GM18498 (cell line): Measurements from ENCODE around the gene OR3A2.
"Not testable (repeated sequence)": the region's sequence is repeated elsewhere in the genome, so short reads cannot be mapped to it uniquely, and the experiment has no call there.

Experiments used
- ATAC-seq: cut with Tn5 transposase; IDR thresholded peaks from one replicate; pipeline ENCODE4 v1.9.1; 2021; ENCODE audit warnings: mild to moderate bottlenecking, moderate library complexity; ENCODE audit not compliant: unreplicated experiment

Gene OR3A2

GRCh38 chr17:3385869-3386816 lies at the start of gene OR3A2:
TSS of gene OR3A2 (minus strand) at chr17:3386308.
- ATAC-seq = no peak

DNA sequence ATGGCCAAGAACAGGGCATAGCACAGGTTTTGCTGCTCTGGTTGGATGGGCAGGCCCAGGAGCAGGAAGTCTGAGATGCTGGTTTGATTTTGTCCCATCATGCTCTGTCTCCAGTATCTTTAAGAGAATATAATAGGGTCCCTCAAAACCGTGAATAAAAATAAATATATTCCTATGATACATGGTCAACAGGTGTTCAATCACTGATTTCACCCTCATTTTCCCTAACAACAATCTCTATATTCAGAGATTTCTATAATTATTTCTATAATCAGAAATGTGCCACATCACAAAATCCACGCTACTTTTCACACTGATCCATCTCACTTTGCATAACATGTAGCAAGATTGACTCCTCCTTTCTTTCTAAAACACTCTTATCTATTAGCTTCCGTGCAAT lies 47.6 kb upstream of the OR3A2 start, which contains the start of gene OR1E2:
TSS of gene OR1E2 (minus strand) at position 101 of the 400 bp plus-strand sequence. CDS start at position 101, 0 bp downstream.
- no peak for ATAC-seq

DNA sequence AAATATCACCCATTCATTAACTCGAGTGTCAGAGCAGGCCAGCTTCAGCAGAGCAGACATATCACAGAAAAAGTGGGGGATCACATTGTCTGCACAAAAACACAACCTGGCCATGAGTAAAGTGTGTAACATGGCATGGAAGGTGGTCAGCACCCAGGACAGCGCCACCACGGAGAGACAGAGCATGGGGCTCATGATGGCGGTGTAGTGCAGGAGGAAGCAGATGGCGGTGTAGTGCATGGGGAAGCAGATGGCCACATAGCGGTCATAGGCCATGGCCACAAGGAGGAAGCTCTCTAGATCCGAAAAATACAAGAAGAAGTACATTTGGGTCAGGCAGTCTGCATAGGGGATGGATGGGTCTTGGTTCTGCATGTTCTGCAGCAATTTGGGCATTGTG lies 47.1 kb upstream of the OR3A2 start:
- ATAC-seq = not testable (repeated sequence)

DNA sequence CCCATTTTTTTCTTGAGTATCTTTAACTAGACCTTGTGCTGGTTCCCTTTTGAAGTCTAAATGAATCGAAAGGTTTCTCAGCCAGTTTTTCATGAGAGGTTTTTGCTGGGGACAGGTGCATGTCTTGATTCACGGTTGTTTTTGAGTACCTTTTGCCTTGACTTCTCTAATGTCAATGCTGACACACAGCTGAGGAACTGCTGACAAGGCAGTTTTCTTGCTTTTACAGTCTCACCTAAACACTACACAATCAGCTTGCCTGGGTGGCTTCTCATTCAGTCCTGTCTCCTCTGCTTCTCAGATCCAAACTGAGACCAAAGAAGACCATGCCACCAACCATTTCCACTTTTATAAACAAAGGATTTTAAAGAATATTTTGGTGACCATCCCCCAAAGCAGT lies 32.1 kb upstream of the OR3A2 start:
- no peak for ATAC-seq

GRCh38 chr17:3415610-3416009 lies 29.5 kb upstream of the OR3A2 start:
- ATAC-seq = no peak

GRCh38 chr17:3412216-3412615 lies 26.1 kb upstream of the OR3A2 start:
- not testable (repeated sequence) for ATAC-seq

DNA sequence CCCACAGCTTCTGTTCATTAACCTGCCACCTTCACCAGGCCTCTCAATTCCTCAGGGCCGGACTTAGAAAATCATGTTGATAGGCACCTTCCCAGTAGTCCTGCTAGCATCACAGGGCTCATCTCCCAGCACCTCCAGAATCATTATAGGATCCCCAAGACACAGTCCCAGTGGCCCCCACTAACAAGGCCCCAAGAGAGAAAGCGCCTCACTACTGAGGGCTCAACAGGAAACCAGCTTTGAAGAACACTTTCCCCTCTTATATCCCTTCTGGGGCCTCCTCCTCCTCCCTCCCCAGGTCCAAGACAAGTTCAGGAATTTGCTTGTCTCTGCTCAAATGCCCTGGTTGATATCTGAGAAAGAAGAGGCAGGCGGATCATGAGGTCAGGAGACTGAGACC lies 25.0 kb upstream of the OR3A2 start, which contains the start of gene OR3A3:
TSS of gene OR3A3 (plus strand) at position 301 of the 400 bp plus-strand sequence.
- ATAC-seq = no peak

DNA sequence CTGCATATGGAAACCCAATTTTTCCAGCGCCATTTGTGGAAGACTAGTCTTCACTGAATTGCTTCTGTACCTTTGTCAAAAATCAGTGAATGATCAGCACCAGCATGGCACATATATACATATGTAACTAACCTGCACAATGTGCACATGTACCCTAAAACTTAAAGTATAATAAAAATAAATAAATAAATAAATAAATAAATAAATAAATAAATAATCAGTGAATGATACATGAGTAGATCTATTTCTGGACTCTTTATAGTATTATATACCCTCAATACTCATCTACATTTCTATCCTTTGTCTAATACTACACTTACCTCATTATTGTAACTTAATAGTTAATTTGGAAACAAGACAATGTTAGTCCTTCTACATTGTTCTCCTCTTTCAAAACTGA lies 17.7 kb upstream of the OR3A2 start:
- not testable (repeated sequence) for ATAC-seq

DNA sequence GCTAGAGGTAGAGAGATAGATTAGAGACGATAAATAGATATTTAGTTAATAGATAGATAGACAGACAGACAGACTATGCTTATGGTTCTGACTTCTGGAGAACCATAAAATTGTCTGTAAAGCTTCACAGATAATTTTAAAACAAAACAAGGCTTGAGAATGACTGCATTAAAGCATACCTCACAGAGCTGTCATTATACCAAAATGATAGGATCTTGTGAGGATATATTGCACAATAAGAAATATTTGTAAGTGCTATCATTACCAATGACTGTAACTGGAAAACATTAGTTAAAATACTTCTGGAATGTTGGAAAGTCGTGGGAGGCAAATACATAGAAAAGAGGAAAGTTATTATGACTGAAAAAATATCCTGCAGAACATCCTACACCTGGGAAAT lies 15.7 kb upstream of the OR3A2 start:
- no peak for ATAC-seq

DNA sequence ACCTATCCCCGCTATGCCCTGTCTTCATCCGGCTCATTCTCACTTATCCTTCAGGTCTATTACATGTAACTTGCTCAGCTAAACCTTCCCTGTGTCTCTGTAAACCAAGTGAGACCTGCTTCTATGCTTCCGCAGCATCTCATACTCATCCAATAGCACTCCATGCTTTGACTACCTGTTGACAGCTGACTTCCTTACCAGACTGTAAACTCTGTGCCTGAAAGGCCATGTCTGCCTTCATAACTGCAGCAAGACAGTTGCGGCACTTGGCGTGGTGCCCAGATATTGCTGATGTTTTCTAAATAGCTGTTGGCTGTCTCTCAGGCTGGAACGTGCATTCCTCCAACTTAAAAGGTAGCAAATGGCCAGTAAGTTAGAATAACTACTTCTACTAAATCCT lies 13.9 kb upstream of the OR3A2 start:
- no peak for ATAC-seq

- ATAC-seq = no peak
Measured at GRCh38 chr17:3398310-3398709, 12.2 kb upstream of the OR3A2 start, which contains the start of gene OR1E1. TSS of gene OR1E1 (minus strand) at chr17:3398410. CDS start at chr17:3398410, 0 bp downstream.

- not testable (repeated sequence) for ATAC-seq
Measured at GRCh38 chr17:3397801-3398200, 11.7 kb upstream of the OR3A2 start.

DNA sequence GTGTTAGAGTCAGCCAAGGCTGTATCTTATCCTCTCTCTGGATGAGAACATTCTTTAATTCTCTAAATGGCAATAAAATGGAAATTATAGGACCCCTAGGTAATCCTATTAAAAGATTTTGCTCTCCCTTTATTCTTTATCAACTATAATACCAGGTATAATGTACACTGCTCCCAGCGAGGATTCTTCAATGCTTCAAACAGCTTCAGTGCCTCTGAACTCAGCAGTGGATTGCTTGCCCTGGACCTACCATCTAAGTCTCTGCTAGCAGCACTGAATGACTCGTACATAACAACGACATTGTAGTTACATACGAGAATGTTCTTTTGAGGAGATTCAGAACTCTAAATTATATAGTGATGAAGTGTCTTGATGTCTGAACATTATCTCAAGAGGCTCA lies 3.7 kb upstream of the OR3A2 start:
- no peak for ATAC-seq

DNA sequence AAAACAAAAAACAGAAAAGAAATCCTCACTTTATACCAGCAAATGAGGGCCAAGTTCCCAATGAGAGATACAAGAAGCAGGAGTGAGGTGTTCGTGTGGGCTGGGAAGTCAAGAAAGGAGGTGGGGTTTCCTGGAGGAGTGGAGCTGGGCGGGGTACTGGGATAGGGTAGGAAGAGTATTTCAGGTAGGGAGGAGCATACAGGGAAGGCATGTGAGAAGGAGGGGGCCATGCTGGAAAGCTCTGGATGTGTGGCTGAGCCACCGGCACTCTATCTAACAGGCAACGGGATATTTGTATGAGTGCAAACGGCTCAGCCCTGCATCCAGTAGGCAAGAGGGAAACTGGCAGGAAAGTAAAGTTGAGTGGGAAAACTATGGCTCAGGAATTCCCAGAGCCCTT lies 4.2 kb downstream of the OR3A2 start:
- no peak for ATAC-seq

DNA sequence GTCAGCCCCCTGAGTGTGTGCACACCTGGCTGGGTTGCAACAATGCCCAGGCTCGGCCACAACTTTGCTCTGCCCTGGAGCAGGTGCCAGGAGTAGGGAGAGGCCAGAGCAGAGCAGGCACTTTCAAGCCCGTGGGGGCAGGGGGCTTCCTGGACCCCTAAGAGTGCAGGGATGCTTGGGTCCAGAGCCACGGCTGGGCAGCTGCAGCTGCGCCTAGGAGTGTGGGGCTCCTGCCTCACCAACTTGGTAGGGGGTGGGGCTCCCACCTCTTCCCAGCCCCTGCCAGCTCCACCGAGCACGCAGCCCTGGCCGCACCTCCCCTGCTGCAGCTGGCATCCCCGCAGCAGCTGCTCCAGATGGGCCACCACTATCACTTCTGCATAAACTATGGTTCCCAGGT lies 7.8 kb downstream of the OR3A2 start:
- no peak for ATAC-seq

DNA sequence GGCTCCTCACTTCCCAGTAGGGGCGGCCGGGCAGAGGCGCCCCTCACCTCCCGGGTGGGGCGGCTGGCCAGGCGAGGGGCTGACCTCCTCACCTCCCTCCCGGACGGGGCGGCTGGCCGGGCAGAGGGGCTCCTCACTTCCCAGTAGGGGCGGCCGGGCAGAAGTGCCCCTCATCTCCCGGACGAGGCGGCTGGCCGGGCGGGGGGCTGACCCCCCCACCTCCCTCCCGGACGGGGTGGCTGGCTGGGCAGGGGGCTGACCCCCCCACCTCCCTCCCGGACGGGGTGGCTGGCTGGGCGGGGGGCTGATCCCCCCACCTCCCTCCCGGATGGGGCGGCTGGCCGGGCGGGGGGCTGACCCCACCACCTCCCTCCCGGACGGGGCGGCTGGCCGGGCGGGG lies 14.9 kb downstream of the OR3A2 start:
- ATAC-seq = not testable (repeated sequence)

GRCh38 chr17:3342782-3343181 lies 43.3 kb downstream of the OR3A2 start:
- ATAC-seq = not testable (repeated sequence)

DNA sequence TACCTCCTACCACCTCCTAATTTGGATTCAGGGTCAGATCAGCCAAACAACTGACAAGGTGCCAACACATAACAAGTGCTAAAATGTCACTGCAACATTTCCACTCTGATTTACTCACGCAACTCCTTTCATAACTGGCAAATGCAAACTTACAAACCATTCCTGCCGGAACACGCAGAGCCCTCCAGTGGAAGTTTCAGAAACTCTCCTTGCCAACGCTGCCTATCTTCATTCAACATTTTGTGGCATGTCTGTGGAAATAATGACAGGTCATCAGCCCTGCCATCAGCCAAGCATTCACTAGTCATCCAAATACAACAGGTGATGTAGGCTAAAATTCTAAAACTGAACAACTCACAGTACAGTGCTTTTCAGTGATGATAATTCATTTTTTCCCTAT lies 50.2 kb downstream of the OR3A2 start:
- no peak for ATAC-seq

- ATAC-seq = no peak
Measured at GRCh38 chr17:3318336-3318735, 67.8 kb downstream of the OR3A2 start.

DNA sequence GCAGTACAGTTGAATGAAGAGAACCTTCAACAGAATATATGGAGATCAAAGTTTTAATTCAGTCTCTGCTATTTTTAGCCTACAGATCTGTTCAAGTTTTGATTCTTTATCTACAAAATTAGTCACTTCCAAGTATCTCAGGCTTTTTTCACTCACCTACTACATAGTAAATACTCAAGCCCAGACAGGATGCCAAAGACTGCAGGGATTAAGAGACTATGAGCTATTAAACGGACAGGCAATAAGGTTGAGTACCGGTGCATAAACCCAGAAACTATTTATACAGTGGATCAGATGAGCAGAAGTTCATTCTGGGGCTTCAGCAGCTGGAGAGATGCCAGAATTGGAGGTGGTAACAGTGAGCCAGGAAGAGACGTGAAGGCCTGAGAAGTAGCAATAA lies 69.3 kb downstream of the OR3A2 start:
- ATAC-seq = no peak

GRCh38 chr17:3308603-3309002 lies 77.5 kb downstream of the OR3A2 start:
- ATAC-seq = no peak

- ATAC-seq = no peak
Measured at GRCh38 chr17:3298260-3298659, 87.8 kb downstream of the OR3A2 start, which contains the start of gene OR3A1. TSS of gene OR3A1 (minus strand) at chr17:3298360. CDS start at chr17:3292582, 5,778 bp downstream.
